Neural cell (in vitro differentiated cells): Measurements from ENCODE around the gene HARS1. TPM values are rescaled to one million over a fixed set of nuclear protein-coding genes. Genes with fewer than 3 reads are reported as not detected.
"Not testable (repeated sequence)": the region's sequence is repeated elsewhere in the genome, so short reads cannot be mapped to it uniquely, and the experiment has no call there.

Experiments
- H2AFZ ChIP-seq: fragments of 200-600, 300-800 bp; sonication (generic), shearing (Covaris generic); 2 replicates; pipeline ENCODE4 v1.6.0; 2014; ENCODE audit warnings: low read depth, mild to moderate bottlenecking, antibody characterized with exemption, low read length, moderate library complexity
- H3F3A ChIP-seq: fragments of 200-600 bp; shearing (Covaris generic); 2 replicates; pipeline ENCODE4 v1.6.1; 2016; ENCODE audit warnings: mild to moderate bottlenecking, moderate library complexity, mixed read lengths, antibody characterized with exemption, low read length; ENCODE audit not compliant: insufficient read depth, poor library complexity, severe bottlenecking
- H3K27ac ChIP-seq: fragments of 200-600, 300-800 bp; sonication (generic), shearing (Covaris generic); 2 replicates; pipeline ENCODE4 v1.5.1; 2014; ENCODE audit warnings: mild to moderate bottlenecking, low read length, moderate library complexity
- H3K27me3 ChIP-seq: fragments of 300-800, 200-600 bp; sonication (generic), shearing (Covaris generic); 2 replicates; pipeline ENCODE4 v1.6.0; 2014; ENCODE audit warnings: mild to moderate bottlenecking, low read depth, low read length, moderate library complexity; ENCODE audit not compliant: insufficient read depth
- H3K36me3 ChIP-seq: fragments of 300-800, 200-600 bp; sonication (generic), shearing (Covaris generic); 2 replicates; pipeline ENCODE4 v1.5.1; 2014; ENCODE audit warnings: mild to moderate bottlenecking, antibody characterized with exemption, low read length, moderate library complexity; ENCODE audit not compliant: insufficient read depth
- H3K4me2 ChIP-seq: fragments of 300-800, 200-600 bp; sonication (generic), shearing (Covaris generic); 2 replicates; pipeline ENCODE4 v1.6.0; 2014; ENCODE audit warnings: mild to moderate bottlenecking, low read length
- H3K4me3 ChIP-seq: fragments of 300-800, 200-600 bp; sonication (generic), shearing (Covaris generic); 2 replicates; pipeline ENCODE4 v1.5.1; 2014; ENCODE audit warnings: mild to moderate bottlenecking, low read length, moderate library complexity
- H3K79me2 ChIP-seq: fragments of 200-600 bp; shearing (Covaris generic); replicated peaks from 2 replicates; pipeline ENCODE4 v1.6.0; 2014; ENCODE audit warnings: mild to moderate bottlenecking, low read length, moderate library complexity; ENCODE audit not compliant: insufficient read depth
- H3K9ac ChIP-seq: fragments of 300-800, 200-600 bp; sonication (generic), shearing (Covaris generic); 2 replicates; pipeline ENCODE4 v1.6.1; 2016; ENCODE audit warnings: mild to moderate bottlenecking, low read length, mixed read lengths
- H3K9me2 ChIP-seq: fragments of 200-600 bp; shearing (Covaris generic); 2 replicates; pipeline ENCODE4 v1.6.1; 2016; ENCODE audit warnings: mild to moderate bottlenecking, low read length, mixed read lengths; ENCODE audit not compliant: insufficient read depth
- H3K9me3 ChIP-seq: fragments of 200-600, 300-800 bp; sonication (generic), shearing (Covaris generic); 2 replicates; pipeline ENCODE4 v1.6.1; 2016; ENCODE audit warnings: mild to moderate bottlenecking, mixed run types, low read length, moderate library complexity, mixed read lengths
- H4K20me1 ChIP-seq: fragments of 200-600 bp; shearing (Covaris generic); 2 replicates; pipeline ENCODE4 v1.6.1; 2016; ENCODE audit warnings: mild to moderate bottlenecking, mixed run types; ENCODE audit not compliant: insufficient read depth
- CTCF ChIP-seq: fragments of 450-650 bp; IDR thresholded peaks from 2 replicates; pipeline ENCODE4 v1.5.1; 2014; ENCODE audit warnings: antibody characterized with exemption, mild to moderate bottlenecking, moderate library complexity; ENCODE audit not compliant: poor library complexity, severe bottlenecking
- EP300 ChIP-seq: fragments of 450-650 bp; conservative IDR thresholded peaks from 2 replicates; pipeline ENCODE4 v1.6.1; 2014; ENCODE audit warnings: antibody characterized with exemption, mild to moderate bottlenecking, moderate library complexity; ENCODE audit not compliant: poor library complexity, severe bottlenecking
- EZH2 ChIP-seq: fragments of 200-600, 300-800 bp; shearing (Covaris generic), sonication (generic); IDR thresholded peaks from 2 replicates; pipeline ENCODE4 v1.6.1; 2014; ENCODE audit warnings: antibody characterized with exemption, low read length, borderline replicate concordance, mild to moderate bottlenecking; ENCODE audit not compliant: insufficient read depth, poor library complexity, severe bottlenecking
- MXI1 ChIP-seq: fragments of 450-650 bp; conservative IDR thresholded peaks from 2 replicates; pipeline ENCODE4 v1.6.1; 2014; ENCODE audit warnings: antibody characterized with exemption, mild to moderate bottlenecking; ENCODE audit not compliant: poor library complexity, severe bottlenecking
- POLR2AphosphoS5 ChIP-seq: IDR thresholded peaks from 2 replicates; pipeline ENCODE4 v1.6.1; 2012
- RAD21 ChIP-seq: fragments of 450-650 bp; conservative IDR thresholded peaks from 2 replicates; pipeline ENCODE4 v1.6.1; 2014; ENCODE audit warnings: antibody characterized with exemption, mild to moderate bottlenecking, moderate library complexity
- REST ChIP-seq: IDR thresholded peaks from 2 replicates; pipeline ENCODE4 v1.6.1; 2012; ENCODE audit warnings: borderline replicate concordance
- SMC3 ChIP-seq: fragments of 450-650 bp; conservative IDR thresholded peaks from 2 replicates; pipeline ENCODE4 v1.6.1; 2014; ENCODE audit warnings: antibody characterized with exemption, mild to moderate bottlenecking, moderate library complexity; ENCODE audit not compliant: poor library complexity
- TAF1 ChIP-seq: IDR thresholded peaks from 2 replicates; pipeline ENCODE4 v1.6.1; 2012; ENCODE audit warnings: low read depth
- polyA plus RNA-seq: library from polyadenylated mRNA; depleted of rRNA; stranded (reverse); fragments of >200 nt; gene quantifications from 2 replicates; pipeline ENCODE4 v1.2.3, GENCODE V29; 2014
- small RNA-seq, 3 experiments: library from RNA; depleted of rRNA; stranded (forward); fragments of <200 nt; gene quantifications; one replicate each; pipeline ENCODE3, GENCODE V24; 2012

The HARS1 gene
- polyA plus RNA-seq, 1 donor from 2014 or later, result 80.2 TPM

- H4K20me1 ChIP-seq, result no peaks in the 10 kb centered on the region
- H3K9me2 ChIP-seq, result no peaks in the 10 kb centered on the region
- no peaks in the 10 kb centered on the region for H3F3A ChIP-seq
- H3K9ac ChIP-seq, result no peak overlapping the region
- no peaks in the 10 kb centered on the region for H3K36me3 ChIP-seq
- TF ChIP-seq REST (no peak), POLR2AphosphoS5 (no peak), RAD21 (no peak), EP300 (no peak), TAF1 (no peak), CTCF (no peak), SMC3 (no peak), EZH2 (no peak), MXI1 (no peak)
- no peaks in the 10 kb centered on the region for H3K27me3 ChIP-seq
- H3K4me3 ChIP-seq, result no peak overlapping the region
- no peaks in the 10 kb centered on the region for H3K79me2 ChIP-seq
- H3K4me2 ChIP-seq, result no peak overlapping the region
- no peak overlapping the region for H3K27ac ChIP-seq
- no peaks in the 10 kb centered on the region for H3K9me3 ChIP-seq
- no peak overlapping the region for H2AFZ ChIP-seq
Observed at GRCh38 chr5:140627972-140628371, 63.2 kb downstream of the HARS1 start.

GRCh38 chr5:140624886-140625285 lies 66.3 kb downstream of the HARS1 start:
- H3K79me2 ChIP-seq, H2AFZ ChIP-seq, H3K9ac ChIP-seq, H4K20me1 ChIP-seq, H3K4me3 ChIP-seq, H3K36me3 ChIP-seq, H3K9me2 ChIP-seq, H3K9me3 ChIP-seq, H3F3A ChIP-seq, H3K27ac ChIP-seq, H3K27me3 ChIP-seq, H3K4me2 ChIP-seq: not testable (repeated sequence)

Small RNAs within 50 kb of the gene (small RNA-seq; reads per million reads assigned to genes)
- gene VTRNA1-1, result 2.5 to 8.7 (median 3.8) reads per million in 3 experiments
- 0 reads per million in 3 experiments for gene VTRNA1-2
- 0.62 to 4.9 (median 2.8) reads per million in 3 experiments for gene VTRNA1-3

Other genes starting within 250 kb of the HARS1 start
- 1.0 TPM in 1 of 2 replicates, not detected in the other for gene EIF4EBP3, start 143.7 kb downstream of the HARS1 start, polyA plus RNA-seq
- gene SRA1, start 133.9 kb downstream of the HARS1 start, polyA plus RNA-seq, result 73.5 and 76.2 TPM in 2 replicates
- gene APBB3, start 126.8 kb downstream of the HARS1 start, polyA plus RNA-seq, result 131 and 149 TPM in 2 replicates
- 8.1 and 8.8 TPM in 2 replicates for gene SLC35A4, start 126.5 kb downstream of the HARS1 start, polyA plus RNA-seq
- 1.5 TPM in 1 of 2 replicates, not detected in the other for gene CD14, start 58.2 kb downstream of the HARS1 start, polyA plus RNA-seq
- 23.5 and 37.5 TPM in 2 replicates for gene TMCO6, start 51.9 kb downstream of the HARS1 start, polyA plus RNA-seq
- gene NDUFA2, start 43.7 kb downstream of the HARS1 start, polyA plus RNA-seq, result 131 and 162 TPM in 2 replicates
- gene IK, start 43.5 kb downstream of the HARS1 start, polyA plus RNA-seq, result 202 and 264 TPM in 2 replicates
- gene WDR55, start 26.5 kb downstream of the HARS1 start, polyA plus RNA-seq, result 20.4 and 20.7 TPM in 2 replicates
- 4.2 and 4.4 TPM in 2 replicates for gene DND1, start 17.8 kb downstream of the HARS1 start, polyA plus RNA-seq
- 93.9 and 102 TPM in 2 replicates for gene HARS2, start 85 bp upstream of the HARS1 start, polyA plus RNA-seq
- 148 and 170 TPM in 2 replicates for gene ZMAT2, start 9.1 kb upstream of the HARS1 start, polyA plus RNA-seq
- 0.28 TPM in 1 of 2 replicates, not detected in the other for gene PCDHA1, start 94.8 kb upstream of the HARS1 start, polyA plus RNA-seq
- gene PCDHA2, start 103.5 kb upstream of the HARS1 start, polyA plus RNA-seq, result 8.7 and 9.9 TPM in 2 replicates
- 1.7 and 3.0 TPM in 2 replicates for gene PCDHA3, start 109.7 kb upstream of the HARS1 start, polyA plus RNA-seq
- gene PCDHA4, start 115.7 kb upstream of the HARS1 start, polyA plus RNA-seq, result 43.6 and 47.6 TPM in 2 replicates
- 1.4 and 2.2 TPM in 2 replicates for gene PCDHA5, start 130.2 kb upstream of the HARS1 start, polyA plus RNA-seq
- 2.5 and 3.6 TPM in 2 replicates for gene PCDHA6, start 136.6 kb upstream of the HARS1 start, polyA plus RNA-seq
- gene PCDHA7, start 142.9 kb upstream of the HARS1 start, polyA plus RNA-seq, result 2.9 and 3.3 TPM in 2 replicates
- 0.66 and 1.4 TPM in 2 replicates for gene PCDHA8, start 149.8 kb upstream of the HARS1 start, polyA plus RNA-seq
- 0.56 and 0.88 TPM in 2 replicates for gene PCDHA9, start 157.0 kb upstream of the HARS1 start, polyA plus RNA-seq
- gene PCDHA10, start 164.5 kb upstream of the HARS1 start, polyA plus RNA-seq, result 5.5 and 6.7 TPM in 2 replicates
- 5.3 and 7.3 TPM in 2 replicates for gene PCDHA11, start 177.6 kb upstream of the HARS1 start, polyA plus RNA-seq
- 12.8 and 13.9 TPM in 2 replicates for gene PCDHA12, start 183.9 kb upstream of the HARS1 start, polyA plus RNA-seq
- 0.89 and 1.2 TPM in 2 replicates for gene PCDHA13, start 190.8 kb upstream of the HARS1 start, polyA plus RNA-seq
- 2.4 and 3.3 TPM in 2 replicates for gene PCDHAC1, start 234.9 kb upstream of the HARS1 start, polyA plus RNA-seq